Measurements from ENCODE around the gene TEAD1.

GRCh38 chr11:12690663-12691062, 16.4 kb downstream of the TEAD1 start:
- TF ChIP-seq, protein P1, sequence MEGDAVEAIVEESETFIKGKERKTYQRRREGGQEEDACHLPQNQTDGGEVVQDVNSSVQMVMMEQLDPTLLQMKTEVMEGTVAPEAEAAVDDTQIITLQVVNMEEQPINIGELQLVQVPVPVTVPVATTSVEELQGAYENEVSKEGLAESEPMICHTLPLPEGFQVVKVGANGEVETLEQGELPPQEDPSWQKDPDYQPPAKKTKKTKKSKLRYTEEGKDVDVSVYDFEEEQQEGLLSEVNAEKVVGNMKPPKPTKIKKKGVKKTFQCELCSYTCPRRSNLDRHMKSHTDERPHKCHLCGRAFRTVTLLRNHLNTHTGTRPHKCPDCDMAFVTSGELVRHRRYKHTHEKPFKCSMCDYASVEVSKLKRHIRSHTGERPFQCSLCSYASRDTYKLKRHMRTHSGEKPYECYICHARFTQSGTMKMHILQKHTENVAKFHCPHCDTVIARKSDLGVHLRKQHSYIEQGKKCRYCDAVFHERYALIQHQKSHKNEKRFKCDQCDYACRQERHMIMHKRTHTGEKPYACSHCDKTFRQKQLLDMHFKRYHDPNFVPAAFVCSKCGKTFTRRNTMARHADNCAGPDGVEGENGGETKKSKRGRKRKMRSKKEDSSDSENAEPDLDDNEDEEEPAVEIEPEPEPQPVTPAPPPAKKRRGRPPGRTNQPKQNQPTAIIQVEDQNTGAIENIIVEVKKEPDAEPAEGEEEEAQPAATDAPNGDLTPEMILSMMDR (IDR thresholded peaks at IDR 0.05) = no peak
- TF ChIP-seq POLR2A (IDR thresholded peaks at IDR 0.05) = no peak
